Measurements from ENCODE around the gene PAX3.
"Not testable (repeated sequence)": the region's sequence is repeated elsewhere in the genome, so short reads cannot be mapped to it uniquely, and the experiment has no call there.

The PAX3 gene

GRCh38 chr2:222213049-222213448, 85.7 kb downstream of the PAX3 start:
- no peak for DNase-seq (ENCODE audit: low spot score)

- no peak for DNase-seq (ENCODE audit: low spot score)
Observed at GRCh38 chr2:222212571-222212970, 86.2 kb downstream of the PAX3 start.

- no peak for DNase-seq (ENCODE audit: low spot score)
Observed at GRCh38 chr2:222208010-222208690, 90.6 kb downstream of the PAX3 start.

- no peak for DNase-seq (ENCODE audit: low spot score)
Observed at GRCh38 chr2:222205136-222205535, 93.7 kb downstream of the PAX3 start.

DNA sequence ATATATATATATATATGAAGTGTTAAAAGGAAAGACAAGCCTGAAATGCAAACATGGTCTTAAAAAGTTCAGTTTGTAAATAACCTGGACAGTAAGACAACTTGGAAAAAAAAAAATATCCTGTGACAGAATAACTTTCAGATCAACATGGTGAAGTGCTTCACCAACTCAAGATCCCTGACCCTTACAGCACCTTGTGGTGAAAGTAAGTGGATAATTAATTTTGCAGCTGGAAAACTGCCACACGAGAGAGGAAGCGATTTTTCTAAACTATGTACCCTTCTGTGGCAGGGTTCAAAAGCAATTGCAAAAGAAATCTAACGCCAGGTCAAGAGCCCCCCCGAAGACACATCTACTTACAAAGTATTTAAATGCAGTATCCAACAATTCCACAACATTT, 95.8 kb downstream of the PAX3 start:
- no peak for DNase-seq (ENCODE audit: low spot score)

DNA sequence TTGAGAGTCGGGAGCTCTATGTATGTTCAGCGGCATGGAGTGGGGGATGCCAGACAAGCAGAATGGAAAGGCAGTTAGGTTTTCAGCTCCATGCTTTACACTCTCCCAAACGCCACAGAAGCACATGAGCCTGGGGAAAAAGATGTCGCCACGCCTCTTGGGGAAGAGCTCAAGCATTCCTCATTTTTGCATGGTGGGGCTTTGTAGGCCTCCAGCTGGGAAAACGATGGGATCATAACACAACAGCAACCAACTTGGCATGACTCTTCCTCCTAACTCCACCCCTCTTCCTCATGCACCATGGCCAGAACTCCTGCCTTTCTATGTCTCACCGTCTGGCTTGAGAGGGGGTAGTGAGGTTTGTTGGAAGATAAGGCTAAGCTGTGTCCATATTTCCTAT, 102.6 kb downstream of the PAX3 start:
- no peak for DNase-seq (ENCODE audit: low spot score)

GRCh38 chr2:222194669-222195068, 104.1 kb downstream of the PAX3 start:
- DNase-seq (ENCODE audit: low spot score) = no peak

GRCh38 chr2:222193328-222193983, 105.3 kb downstream of the PAX3 start:
- peak; percentile 50 for DNase-seq (ENCODE audit: low spot score)

- DNase-seq (ENCODE audit: low spot score) = no peak
Observed at GRCh38 chr2:222180619-222181018, 118.2 kb downstream of the PAX3 start.

DNA sequence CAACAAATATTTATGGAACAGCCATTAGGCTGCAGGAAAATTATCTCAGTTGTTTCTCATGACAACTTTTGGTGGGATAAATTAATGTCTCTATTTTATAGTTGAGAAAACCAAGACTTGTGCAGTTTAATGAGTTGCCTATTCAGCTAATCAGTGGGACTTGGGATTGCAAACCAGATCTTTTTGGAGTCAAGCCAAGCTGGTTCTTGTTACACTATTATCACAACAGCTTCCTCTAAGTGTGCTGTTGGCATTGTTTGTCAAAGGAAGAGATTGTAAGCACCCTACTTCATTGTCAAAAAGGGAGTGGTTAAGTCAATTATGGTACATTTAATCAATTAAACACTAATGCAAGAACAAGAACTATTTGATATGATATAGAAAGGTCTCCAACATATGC, 119.2 kb downstream of the PAX3 start:
- DNase-seq (ENCODE audit: low spot score) = no peak

DNA sequence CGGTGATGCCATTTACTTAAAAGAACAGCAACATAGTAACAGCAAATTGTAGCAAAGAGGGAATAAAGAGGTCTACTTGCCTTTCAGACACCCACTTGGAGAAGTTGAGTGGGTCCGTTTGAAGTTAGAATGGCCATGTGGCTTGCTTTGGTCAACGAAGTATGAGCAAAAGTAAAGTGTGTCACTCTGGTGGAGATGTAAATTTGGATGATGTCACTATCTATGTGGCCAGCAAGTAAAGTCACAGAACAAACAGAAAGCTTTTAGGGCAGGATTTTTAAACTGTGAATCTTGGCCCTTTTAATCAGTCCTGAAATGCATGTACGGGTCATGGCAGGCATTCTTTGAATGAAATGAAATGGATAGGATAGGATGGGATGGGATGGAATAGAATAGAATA, 120.3 kb downstream of the PAX3 start:
- DNase-seq (ENCODE audit: low spot score) = no peak

- DNase-seq (ENCODE audit: low spot score) = peak; percentile 57
Observed at GRCh38 chr2:222176890-222177289, 121.9 kb downstream of the PAX3 start.

- DNase-seq (ENCODE audit: low spot score) = no peak
Observed at GRCh38 chr2:222174450-222174849, 124.3 kb downstream of the PAX3 start.

DNA sequence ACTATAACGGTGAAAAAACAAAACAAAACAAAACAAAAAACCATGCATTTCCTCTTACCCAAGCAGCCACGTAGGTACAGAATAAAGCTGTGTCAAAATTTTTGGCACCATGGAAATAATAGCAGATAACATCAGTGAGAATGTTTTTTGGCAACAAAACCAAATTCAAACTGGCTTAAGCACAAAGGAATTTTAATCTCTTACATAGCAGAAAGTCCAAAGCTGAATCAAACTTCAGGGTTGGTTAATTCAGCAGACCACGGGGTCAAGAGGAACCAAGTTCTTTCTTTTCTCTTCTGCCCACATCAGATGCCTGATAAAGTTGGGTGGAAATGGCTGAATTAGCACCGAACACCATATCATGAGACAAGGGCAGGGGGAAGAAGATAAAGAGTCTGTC, 129.5 kb downstream of the PAX3 start:
- DNase-seq (ENCODE audit: low spot score) = no peak

- DNase-seq (ENCODE audit: low spot score) = no peak
Observed at GRCh38 chr2:222167762-222168161, 131.0 kb downstream of the PAX3 start.

- DNase-seq (ENCODE audit: low spot score) = no peak
Observed at GRCh38 chr2:222160944-222161343, 137.9 kb downstream of the PAX3 start.

- DNase-seq (ENCODE audit: low spot score) = no peak
Observed at GRCh38 chr2:222160125-222160524, 138.7 kb downstream of the PAX3 start.

DNA sequence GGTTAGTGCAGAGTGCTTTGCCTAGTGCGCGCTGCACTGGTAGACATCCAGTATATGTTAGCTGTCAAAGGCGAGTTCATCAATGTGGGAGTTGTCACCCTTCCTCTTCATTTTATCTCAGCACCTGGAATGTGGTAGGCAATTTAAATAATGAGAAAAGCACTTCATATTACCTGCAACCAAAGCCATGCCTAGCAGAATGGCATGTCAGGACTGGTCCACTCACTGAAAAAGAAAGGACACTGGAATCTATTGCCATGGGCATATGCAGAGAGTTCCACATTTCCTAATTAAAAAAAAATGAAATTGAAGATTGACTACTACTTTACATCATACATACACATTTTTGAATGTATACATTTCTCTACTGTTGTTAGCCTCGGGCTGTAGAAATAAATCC, 139.6 kb downstream of the PAX3 start:
- no peak for DNase-seq (ENCODE audit: low spot score)

DNA sequence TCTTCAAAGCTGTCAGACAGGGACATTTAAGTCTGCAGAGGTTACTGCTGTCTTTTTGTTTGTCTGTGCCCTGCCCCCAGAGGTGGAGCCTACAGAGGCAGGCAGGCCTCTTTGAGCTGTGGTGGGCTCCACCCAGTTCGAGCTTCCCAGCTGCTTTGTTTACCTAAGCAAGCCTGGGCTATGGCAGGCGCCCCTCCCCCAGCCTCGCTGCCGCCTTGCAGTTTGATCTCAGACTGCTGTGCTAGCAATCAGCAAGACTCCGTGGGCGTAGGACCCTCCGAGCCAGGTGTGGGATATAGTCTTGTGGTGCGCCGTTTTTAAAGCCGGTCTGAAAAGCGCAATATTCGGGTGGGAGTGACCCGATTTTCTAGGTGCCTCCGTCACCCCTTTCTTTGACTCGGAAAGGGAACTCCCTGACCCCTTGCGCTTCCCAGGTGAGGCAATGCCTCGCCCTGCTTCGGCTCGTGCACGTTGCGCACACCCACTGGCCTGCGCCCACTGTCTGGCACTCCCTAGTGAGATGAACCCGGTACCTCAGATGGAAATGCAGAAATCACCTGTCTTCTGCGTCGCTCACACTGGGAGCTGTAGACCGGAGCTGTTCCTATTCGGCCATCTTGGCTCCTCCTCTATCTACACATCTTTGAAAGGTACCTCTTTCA, 143.7 kb downstream of the PAX3 start:
- DNase-seq (ENCODE audit: low spot score) = not testable (repeated sequence)
